Activated naive CD4-positive, alpha-beta T cell treated with anti-CD3 and anti-CD28 coated beads, Interleukin-2, amount 50 U/mL, for 24 hours (primary cell): Measurements from ENCODE around the gene LCNL1.

Experiments
- H3K27ac Mint-ChIP-seq: one replicate; pipeline ENCODE4 v1.8.0; 2021; ENCODE audit warnings: mild to moderate bottlenecking, mixed read lengths
- H3K27me3 Mint-ChIP-seq: one replicate; pipeline ENCODE4 v1.8.0; 2021; ENCODE audit warnings: mixed read lengths
- H3K36me3 Mint-ChIP-seq: one replicate; pipeline ENCODE4 v1.8.0; 2021; ENCODE audit warnings: mixed read lengths
- H3K4me1 Mint-ChIP-seq: one replicate; pipeline ENCODE4 v1.8.0; 2021; ENCODE audit warnings: mixed read lengths
- H3K4me3 Mint-ChIP-seq: one replicate; pipeline ENCODE4 v1.8.0; 2021; ENCODE audit warnings: mild to moderate bottlenecking, mixed read lengths
- H3K9me3 Mint-ChIP-seq: one replicate; pipeline ENCODE4 v1.8.0; 2021; ENCODE audit warnings: mixed read lengths

LCNL1 gene

DNA sequence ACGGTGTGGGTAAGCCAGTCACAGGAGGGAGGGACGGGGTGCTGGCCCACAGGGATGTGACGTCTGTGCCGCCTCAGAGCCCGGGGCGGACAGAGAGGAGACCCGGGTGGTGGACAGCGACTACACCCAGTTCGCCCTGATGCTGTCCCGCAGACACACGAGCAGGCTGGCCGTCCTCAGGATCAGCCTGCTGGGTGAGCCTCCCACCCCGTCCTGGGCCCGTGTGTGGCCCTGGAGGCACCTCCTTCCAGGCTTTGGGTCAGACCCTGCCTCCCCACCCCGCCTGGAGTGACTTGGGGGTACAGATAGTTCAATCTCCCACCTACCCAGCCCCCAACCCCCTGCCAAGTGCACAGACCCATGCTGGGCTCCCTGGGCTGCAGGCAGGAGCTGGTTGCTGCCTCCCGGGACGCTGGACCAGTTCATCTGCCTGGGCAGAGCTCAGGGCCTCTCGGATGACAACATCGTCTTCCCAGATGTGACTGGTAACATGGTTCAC lies 29.0 kb upstream of the LCNL1 start:
- Mint-ChIP-seq H3K4me3 (no peak overlapping the region), H3K27ac (no peak overlapping the region), H3K27me3 (no peaks in the 10 kb centered on the region), H3K9me3 (peaks cover 5% of the 10 kb centered on the region), H3K36me3 (peaks cover 2% of the 10 kb centered on the region), H3K4me1 (no peaks in the 10 kb centered on the region)

GRCh38 chr9:136954270-136955083 lies 28.3 kb upstream of the LCNL1 start:
- H3K36me3 Mint-ChIP-seq = peaks cover 2% of the 10 kb centered on the region
- no peak overlapping the region for H3K4me3 Mint-ChIP-seq
- H3K9me3 Mint-ChIP-seq = peaks cover 5% of the 10 kb centered on the region
- no peaks in the 10 kb centered on the region for H3K27me3 Mint-ChIP-seq
- H3K4me1 Mint-ChIP-seq = no peaks in the 10 kb centered on the region
- H3K27ac Mint-ChIP-seq = no peak overlapping the region

- H3K36me3 Mint-ChIP-seq = peaks cover 2% of the 10 kb centered on the region
- H3K27me3 Mint-ChIP-seq = no peaks in the 10 kb centered on the region
- peaks cover 5% of the 10 kb centered on the region for H3K9me3 Mint-ChIP-seq
- peaks cover 3% of the 10 kb centered on the region for H3K4me1 Mint-ChIP-seq
- no peak overlapping the region for H3K27ac Mint-ChIP-seq
- H3K4me3 Mint-ChIP-seq = no peak overlapping the region
These were observed 27.4 kb upstream of the LCNL1 start for GRCh38 chr9:136955202-136955942.

GRCh38 chr9:136955943-136956335 lies 26.9 kb upstream of the LCNL1 start:
- no peak overlapping the region for H3K27ac Mint-ChIP-seq
- no peak overlapping the region for H3K4me3 Mint-ChIP-seq
- H3K27me3 Mint-ChIP-seq = no peaks in the 10 kb centered on the region
- peaks cover 5% of the 10 kb centered on the region for H3K9me3 Mint-ChIP-seq
- peaks cover 3% of the 10 kb centered on the region for H3K4me1 Mint-ChIP-seq
- peaks cover 2% of the 10 kb centered on the region for H3K36me3 Mint-ChIP-seq

GRCh38 chr9:136956604-136957003 lies 26.2 kb upstream of the LCNL1 start:
- Mint-ChIP-seq H3K9me3 (peaks cover 5% of the 10 kb centered on the region), H3K4me1 (peaks cover 3% of the 10 kb centered on the region), H3K4me3 (no peak overlapping the region), H3K27ac (peak overlapping the region; percentile 71), H3K36me3 (peaks cover 2% of the 10 kb centered on the region), H3K27me3 (no peaks in the 10 kb centered on the region)

- H3K27ac Mint-ChIP-seq = peak overlapping the region; percentile 55
- peaks cover 5% of the 10 kb centered on the region for H3K9me3 Mint-ChIP-seq
- peaks cover 2% of the 10 kb centered on the region for H3K36me3 Mint-ChIP-seq
- no peak overlapping the region for H3K4me3 Mint-ChIP-seq
- H3K4me1 Mint-ChIP-seq = peaks cover 3% of the 10 kb centered on the region
- no peaks in the 10 kb centered on the region for H3K27me3 Mint-ChIP-seq
These were observed 25.3 kb upstream of the LCNL1 start for GRCh38 chr9:136957461-136957860.

DNA sequence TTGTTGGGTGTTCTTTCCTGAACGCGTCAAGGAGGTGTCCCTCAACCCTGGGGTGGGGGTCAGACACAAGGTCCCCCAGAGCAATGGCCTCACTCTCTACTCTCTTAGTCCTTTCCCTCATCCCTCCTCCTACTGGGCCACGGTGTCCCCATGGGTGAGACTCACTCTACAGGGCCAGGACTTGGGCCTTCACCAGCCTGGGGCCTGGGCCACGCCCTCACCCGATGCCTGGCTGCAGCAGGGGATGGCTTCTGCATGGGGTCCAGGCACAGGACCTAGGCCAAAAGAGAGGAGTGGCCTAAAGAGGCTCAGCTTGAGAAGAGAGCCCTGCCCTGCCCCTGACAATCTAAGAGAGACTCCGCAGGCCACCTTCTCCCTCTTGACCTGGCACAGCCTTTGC lies 24.9 kb upstream of the LCNL1 start:
- peaks cover 5% of the 10 kb centered on the region for H3K9me3 Mint-ChIP-seq
- H3K4me1 Mint-ChIP-seq = peaks cover 3% of the 10 kb centered on the region
- no peak overlapping the region for H3K27ac Mint-ChIP-seq
- no peak overlapping the region for H3K4me3 Mint-ChIP-seq
- H3K36me3 Mint-ChIP-seq = peaks cover 2% of the 10 kb centered on the region
- no peaks in the 10 kb centered on the region for H3K27me3 Mint-ChIP-seq

DNA sequence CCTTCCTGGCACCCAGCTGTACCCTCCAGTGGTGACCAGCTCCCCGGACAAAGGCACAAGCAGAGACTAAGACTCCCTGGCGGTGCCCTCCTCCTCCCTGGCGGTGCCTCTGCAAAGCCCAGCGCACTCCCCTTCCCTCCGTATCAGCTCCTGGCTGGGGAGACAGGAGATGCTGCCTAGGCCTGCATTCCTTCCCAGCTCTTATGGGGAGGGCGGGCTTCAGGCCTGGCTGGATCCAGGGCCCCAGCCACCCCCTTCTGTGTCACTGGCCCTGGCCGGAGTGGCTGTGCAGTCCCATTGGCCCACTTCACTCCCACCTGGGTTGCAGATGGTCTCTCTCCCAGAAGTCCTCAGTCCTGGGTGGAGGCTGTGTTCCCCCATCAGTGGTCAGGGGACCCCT lies 24.3 kb upstream of the LCNL1 start:
- H3K27ac Mint-ChIP-seq = no peak overlapping the region
- H3K27me3 Mint-ChIP-seq = no peaks in the 10 kb centered on the region
- H3K36me3 Mint-ChIP-seq = peaks cover 2% of the 10 kb centered on the region
- H3K4me1 Mint-ChIP-seq = peaks cover 3% of the 10 kb centered on the region
- peaks cover 5% of the 10 kb centered on the region for H3K9me3 Mint-ChIP-seq
- H3K4me3 Mint-ChIP-seq = no peak overlapping the region

GRCh38 chr9:136958898-136959850 lies 23.6 kb upstream of the LCNL1 start:
- Mint-ChIP-seq H3K9me3 (peaks cover 5% of the 10 kb centered on the region), H3K4me1 (peaks cover 3% of the 10 kb centered on the region), H3K4me3 (no peak overlapping the region), H3K36me3 (peaks cover 2% of the 10 kb centered on the region), H3K27me3 (no peaks in the 10 kb centered on the region), H3K27ac (peak overlapping the region; percentile 30)

- Mint-ChIP-seq H3K27me3 (no peaks in the 10 kb centered on the region), H3K4me1 (peaks cover 11% of the 10 kb centered on the region), H3K27ac (peak overlapping the region; percentile 17), H3K9me3 (peaks cover 5% of the 10 kb centered on the region), H3K36me3 (peaks cover 2% of the 10 kb centered on the region), H3K4me3 (no peak overlapping the region)
These were observed 22.4 kb upstream of the LCNL1 start for GRCh38 chr9:136960212-136960937.

DNA sequence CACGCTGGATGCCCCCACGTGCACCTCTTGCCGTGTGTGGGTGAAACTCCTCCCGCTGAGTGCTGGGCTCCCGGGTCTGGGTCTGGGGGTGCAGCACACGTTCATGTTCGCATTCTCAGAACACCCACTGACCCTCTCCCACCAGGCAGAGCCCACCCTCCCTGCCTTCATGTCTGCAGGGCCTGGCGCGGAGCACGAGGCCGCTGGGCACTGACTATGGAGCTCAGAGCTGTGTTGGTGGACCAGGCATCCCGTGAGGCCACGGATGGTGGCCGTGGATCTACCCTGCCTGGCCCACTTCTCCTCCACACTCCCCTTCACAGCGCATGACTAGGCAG lies 21.9 kb upstream of the LCNL1 start:
- no peak overlapping the region for H3K4me3 Mint-ChIP-seq
- H3K27ac Mint-ChIP-seq = no peak overlapping the region

GRCh38 chr9:136961279-136962065 lies 21.3 kb upstream of the LCNL1 start:
- H3K27ac Mint-ChIP-seq = no peak overlapping the region
- H3K36me3 Mint-ChIP-seq = peaks cover 2% of the 10 kb centered on the region
- no peak overlapping the region for H3K4me3 Mint-ChIP-seq
- H3K9me3 Mint-ChIP-seq = peaks cover 4% of the 10 kb centered on the region
- H3K4me1 Mint-ChIP-seq = peaks cover 22% of the 10 kb centered on the region
- H3K27me3 Mint-ChIP-seq = no peaks in the 10 kb centered on the region

More for the DNA sequence above, 21.9 kb upstream of the LCNL1 start:
- Mint-ChIP-seq H3K36me3 (peaks cover 2% of the 10 kb centered on the region), H3K9me3 (peaks cover 5% of the 10 kb centered on the region), H3K4me1 (peaks cover 16% of the 10 kb centered on the region), H3K27me3 (no peaks in the 10 kb centered on the region)

DNA sequence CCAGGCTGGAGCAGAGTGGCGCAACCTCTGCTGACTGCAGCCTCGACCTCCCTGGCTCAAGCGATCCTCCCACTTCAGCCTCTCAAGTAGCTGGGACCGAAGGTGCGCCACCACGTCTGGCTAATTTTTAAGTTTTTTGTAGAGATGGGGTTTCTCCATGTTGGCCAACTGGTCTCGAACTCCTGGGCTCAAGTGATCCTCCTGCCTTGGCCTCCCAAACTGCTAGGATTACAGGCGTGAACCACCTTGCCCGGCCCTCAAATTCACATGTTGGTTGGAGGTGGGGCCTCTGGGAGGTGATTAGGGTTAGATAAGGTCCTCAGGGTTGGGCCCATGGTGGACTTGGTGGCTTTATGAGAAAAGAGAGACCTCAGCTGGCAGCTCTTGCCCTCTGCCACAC lies 20.6 kb upstream of the LCNL1 start:
- Mint-ChIP-seq H3K27ac (no peak overlapping the region), H3K9me3 (no peaks in the 10 kb centered on the region), H3K4me3 (no peak overlapping the region), H3K36me3 (no peaks in the 10 kb centered on the region), H3K4me1 (peaks cover 23% of the 10 kb centered on the region), H3K27me3 (no peaks in the 10 kb centered on the region)

- Mint-ChIP-seq H3K36me3 (no peaks in the 10 kb centered on the region), H3K4me1 (peaks cover 23% of the 10 kb centered on the region), H3K9me3 (no peaks in the 10 kb centered on the region), H3K27ac (no peak overlapping the region), H3K27me3 (no peaks in the 10 kb centered on the region), H3K4me3 (no peak overlapping the region)
These were observed 20.0 kb upstream of the LCNL1 start for GRCh38 chr9:136962701-136963248.
